Naive thymus-derived CD4-positive, alpha-beta T cell (primary cell): ENCODE results near the gene SMYD4. TPM values are rescaled to one million over a fixed set of nuclear protein-coding genes. Genes with fewer than 3 reads are reported as not detected.
A peak's percentile ranks its signal among the peaks of the same experiment; 100 is the strongest.

Source experiments
- ATAC-seq: fragments of 150-1000 bp; cut with Tn5 transposase; 2 replicates; pipeline ENCODE4 v1.10.0; 2021; ENCODE audit warnings: mild to moderate bottlenecking, moderate library complexity
- CTCF ChIA-PET: fragments of 350-600 bp; sonication (Branson Sonifier 250); formaldehyde crosslinking; loops from one replicate; lab custom pipeline; 2021; ENCODE audit warnings: antibody characterized with exemption; lab: Charles Lee
- POLR2A ChIA-PET: fragments of 350-600 bp; sonication (Branson Sonifier 250); formaldehyde crosslinking; loops from one replicate; lab custom pipeline; 2021; ENCODE audit warnings: antibody characterized with exemption, inconsistent platforms; lab: Charles Lee
- DNase-seq, 9 donors: peaks; one replicate each; pipeline versions ENCODE4 v3.0.0 to v3.0.0-alpha.2; 2020 to 2022; ENCODE audit warnings: mixed read lengths in 1 of 9
- H3K27ac ChIP-seq: one replicate; pipeline ENCODE4 v1.7.0; 2013; ENCODE audit warnings: mild to moderate bottlenecking, low read depth, low read length, moderate library complexity
- H3K27me3 ChIP-seq, 2 donors: one replicate each; pipeline ENCODE4 v1.7.0; 2013; ENCODE audit warnings: low read length in 2 of 2, mild to moderate bottlenecking in 2 of 2, moderate library complexity in 2 of 2; ENCODE audit not compliant: control insufficient read depth in 2 of 2, insufficient read depth in 2 of 2
- H3K36me3 ChIP-seq, 3 experiments: 1 replicate in 2 of 3; 2 replicates in 1 of 3; pipeline ENCODE4 v1.7.0; 2013; ENCODE audit warnings: low read length in 3 of 3, mild to moderate bottlenecking in 3 of 3, moderate library complexity in 1 of 3; ENCODE audit not compliant: insufficient read depth in 3 of 3, control insufficient read depth in 2 of 3
- H3K4me1 ChIP-seq, 2 donors: one replicate each; pipeline ENCODE4 v1.7.0; 2013; ENCODE audit warnings: low read length in 2 of 2, mild to moderate bottlenecking in 2 of 2, moderate library complexity in 1 of 2; ENCODE audit not compliant: control insufficient read depth in 2 of 2, insufficient read depth in 2 of 2
- H3K4me3 ChIP-seq: 2 replicates; pipeline ENCODE4 v1.7.0; 2013; ENCODE audit warnings: mild to moderate bottlenecking, low read length
- H3K9me3 ChIP-seq, 3 experiments: 1 replicate in 2 of 3; 2 replicates in 1 of 3; pipeline ENCODE4 v1.7.0; 2013; ENCODE audit warnings: low read length in 3 of 3; ENCODE audit not compliant: control insufficient read depth in 2 of 3
- H3K27ac Mint-ChIP-seq, 9 donors: one replicate each; pipeline ENCODE4 v1.8.0; 2020 to 2022; ENCODE audit warnings: mixed read lengths in 9 of 9, mild to moderate bottlenecking in 8 of 9, moderate library complexity in 5 of 9, inconsistent platforms in 2 of 9
- H3K27me3 Mint-ChIP-seq, 5 donors: one replicate each; pipeline ENCODE4 v1.8.0; 2021 to 2022; ENCODE audit warnings: mixed read lengths in 5 of 5, mild to moderate bottlenecking in 1 of 5
- H3K36me3 Mint-ChIP-seq, 5 donors: one replicate each; pipeline ENCODE4 v1.8.0; 2020 to 2022; ENCODE audit warnings: mixed read lengths in 5 of 5, mild to moderate bottlenecking in 3 of 5, inconsistent platforms in 1 of 5
- H3K4me1 Mint-ChIP-seq, 7 donors: one replicate each; pipeline ENCODE4 v1.8.0; 2020 to 2022; ENCODE audit warnings: mixed read lengths in 7 of 7, mild to moderate bottlenecking in 3 of 7, inconsistent platforms in 1 of 7
- H3K4me3 Mint-ChIP-seq, 10 donors: one replicate each; pipeline ENCODE4 v1.8.0; 2020 to 2022; ENCODE audit warnings: mild to moderate bottlenecking in 10 of 10, mixed read lengths in 10 of 10, moderate library complexity in 6 of 10, inconsistent platforms in 2 of 10
- H3K9me3 Mint-ChIP-seq, 11 donors: one replicate each; pipeline ENCODE4 v1.8.0; 2020 to 2022; ENCODE audit warnings: mixed read lengths in 11 of 11, mild to moderate bottlenecking in 4 of 11, inconsistent platforms in 1 of 11, moderate library complexity in 1 of 11
- intact Hi-C, 2 donors: fragments of 100-400 bp; cut with micrococcal nuclease; formaldehyde crosslinking; loops; one replicate each; pipeline ENCODE4 v1.15.1; 2023
- polyA plus RNA-seq, 2 donors: library from polyadenylated mRNA; unstranded; fragments of 300-500 nt; fragmentation: Illumina TruSeq; gene quantifications; one replicate each; pipeline ENCODE4 v1.2.3, GENCODE V29; 2021
- total RNA-seq, 6 experiments: library from RNA in 5 of 6; stranded (reverse) in 5 of 6; gene quantifications; 1 replicate in 5 of 6; 2 replicates in 1 of 6; pipeline ENCODE4 v1.2.3 and lab custom pipeline; 2021 to 2026

SMYD4 gene
- total and polyA plus RNA-seq, 7 experiments from 2014 or later = 9.7 to 38.4 (median 23.3) TPM

DNA sequence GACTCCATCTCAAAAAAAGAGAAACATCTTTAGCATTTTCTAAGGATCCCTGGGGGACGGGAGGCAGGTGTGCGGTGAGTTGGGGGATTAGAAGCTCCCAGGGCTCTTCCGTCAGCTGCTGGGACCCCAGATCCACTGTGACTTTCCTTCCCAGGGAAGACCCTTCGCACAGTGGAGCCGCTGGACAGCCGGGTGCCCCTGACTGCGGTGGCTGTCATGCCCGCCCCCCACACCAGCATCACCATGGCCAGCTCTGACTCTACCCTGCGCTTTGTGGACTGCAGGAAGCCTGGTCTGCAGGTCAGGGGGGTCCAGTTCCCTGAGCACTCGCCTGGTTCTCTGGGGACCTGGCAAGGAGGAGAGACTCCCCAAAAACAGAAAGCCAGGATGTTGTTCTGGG, 94.3 kb downstream of the SMYD4 start:
- POLR2A ChIA-PET = no interaction called here
- peaks cover 0 to 19% (median 4%) of the 10 kb centered on the region in 5 donors for H3K36me3 Mint-ChIP-seq

GRCh38 chr17:1733759-1734158, 95.9 kb downstream of the SMYD4 start:
- Mint-ChIP-seq H3K27me3 (no peaks in the 10 kb centered on the region), H3K27ac (no peak overlapping the region), H3K4me1 (peaks cover 7 to 29% (median 10%) of the 10 kb centered on the region in 7 donors), H3K4me3 (no peak overlapping the region), H3K9me3 (peaks cover 0 to 1% (median 0%) of the 10 kb centered on the region in 11 donors), H3K36me3 (peaks cover 4 to 21% (median 8%) of the 10 kb centered on the region in 5 donors)
- ATAC-seq (no peak), DNase-seq (peak in 1 of 9 donors; percentile 7)
- Histone ChIP-seq H3K4me3 (no peak overlapping the region), H3K36me3 (peaks cover 0 to 65% (median 0%) of the 10 kb centered on the region in 3 experiments), H3K27me3 (no peaks in the 10 kb centered on the region), H3K4me1 (no peaks in the 10 kb centered on the region), H3K9me3 (no peaks in the 10 kb centered on the region), H3K27ac (no peak overlapping the region)
- ChIA-PET POLR2A (no interaction called here), CTCF (no interaction called here)
- intact Hi-C loops = no loop called here

More for the DNA sequence above, 94.3 kb downstream of the SMYD4 start:
- H3K27ac Mint-ChIP-seq = peak overlapping the region in 1 of 9 donors; percentile 78
- Histone ChIP-seq H3K4me3 (no peak overlapping the region), H3K27ac (no peak overlapping the region), H3K9me3 (no peaks in the 10 kb centered on the region), H3K4me1 (no peaks in the 10 kb centered on the region), H3K36me3 (peaks cover 0 to 64% (median 0%) of the 10 kb centered on the region in 3 experiments), H3K27me3 (no peaks in the 10 kb centered on the region)
- no peaks in the 10 kb centered on the region for H3K27me3 Mint-ChIP-seq
- ATAC-seq (no peak), DNase-seq (no peak)
- CTCF ChIA-PET = no interaction called here
- H3K4me3 Mint-ChIP-seq = no peak overlapping the region
- intact Hi-C loops = no loop called here
- peaks cover 0 to 1% (median 0%) of the 10 kb centered on the region in 11 donors for H3K9me3 Mint-ChIP-seq
- peaks cover 0 to 17% (median 0%) of the 10 kb centered on the region in 7 donors for H3K4me1 Mint-ChIP-seq

DNA sequence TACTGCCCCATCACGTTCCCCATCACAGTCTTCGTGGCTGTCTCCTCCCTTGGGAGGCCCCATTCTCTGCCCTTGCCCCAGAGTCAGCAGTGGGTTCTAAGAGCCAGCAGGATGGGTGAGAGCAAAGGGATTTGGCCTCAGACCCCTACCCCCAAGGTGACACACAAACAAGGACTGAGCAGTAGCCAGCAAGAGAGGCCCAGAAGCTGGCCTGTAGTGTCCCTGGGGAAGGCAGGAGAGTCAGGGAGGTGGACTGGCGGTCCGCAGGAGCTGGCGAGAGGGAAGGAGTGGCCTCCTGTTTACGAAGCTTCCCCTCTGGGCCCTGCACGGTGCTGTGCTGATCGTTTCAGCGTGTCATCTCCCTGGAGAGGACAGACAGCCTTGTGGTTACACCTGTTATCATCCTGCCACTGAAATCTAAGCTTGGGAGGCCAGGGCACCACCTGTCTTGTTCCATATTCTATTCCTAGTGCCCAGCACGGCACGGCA, 96.8 kb downstream of the SMYD4 start:
- Histone ChIP-seq H3K27ac (no peak overlapping the region), H3K27me3 (no peaks in the 10 kb centered on the region), H3K36me3 (peaks cover 0 to 70% (median 0%) of the 10 kb centered on the region in 3 experiments), H3K4me3 (no peak overlapping the region), H3K9me3 (no peaks in the 10 kb centered on the region), H3K4me1 (no peaks in the 10 kb centered on the region)
- POLR2A ChIA-PET = no interaction called here
- no peaks in the 10 kb centered on the region for H3K27me3 Mint-ChIP-seq
- peaks cover 4 to 20% (median 8%) of the 10 kb centered on the region in 5 donors for H3K36me3 Mint-ChIP-seq
- peak overlapping the region in 1 of 9 donors; percentile 33 for H3K27ac Mint-ChIP-seq
- H3K4me1 Mint-ChIP-seq = peaks cover 7 to 37% (median 16%) of the 10 kb centered on the region in 7 donors
- H3K4me3 Mint-ChIP-seq = no peak overlapping the region
- ATAC-seq (no peak), DNase-seq (no peak)
- CTCF ChIA-PET = no interaction called here
- intact Hi-C loops = no loop called here
- no peaks in the 10 kb centered on the region for H3K9me3 Mint-ChIP-seq

DNA sequence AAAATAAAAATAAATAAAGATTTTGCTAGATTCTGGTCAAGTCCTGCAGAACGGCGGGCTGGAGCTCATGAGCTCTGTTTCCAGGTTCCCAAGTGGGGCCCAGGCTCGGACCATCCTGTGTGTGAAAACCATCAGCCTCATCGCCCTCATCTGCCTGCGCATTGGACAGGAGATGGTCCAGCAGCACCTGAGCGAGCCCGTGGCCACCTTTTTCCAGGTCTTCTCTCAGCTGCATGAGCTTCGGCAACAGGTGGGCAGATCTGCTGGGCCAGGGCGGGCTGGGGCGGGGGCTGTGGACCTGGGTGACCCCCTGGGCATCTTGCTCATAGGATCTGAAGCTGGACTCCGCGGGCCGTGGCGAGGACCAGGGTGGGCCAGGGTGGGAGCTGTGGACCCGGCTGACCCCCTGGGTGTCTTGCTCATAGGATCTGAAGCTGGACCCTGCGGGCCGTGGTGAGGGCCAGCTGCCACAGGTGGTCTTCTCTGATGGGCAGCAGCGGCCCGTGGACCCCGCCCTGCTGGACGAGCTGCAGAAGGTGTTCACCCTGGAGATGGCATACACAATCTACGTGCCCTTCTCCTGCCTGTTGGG, 97.4 kb downstream of the SMYD4 start:
- H3K9me3 ChIP-seq = no peaks in the 10 kb centered on the region
- intact Hi-C loops = no loop called here
- H3K4me3 ChIP-seq = no peak overlapping the region
- no peak for ATAC-seq
- no peak overlapping the region for H3K27ac Mint-ChIP-seq
- peak in 1 of 9 donors; percentile 4 for DNase-seq
- ChIA-PET CTCF (no interaction called here), POLR2A (interaction anchor here (0.6 kb wide), 1 partner anchor 71 kb away, joined by 3 read pairs; no protein-coding TSS in a partner anchor)
- H3K36me3 Mint-ChIP-seq = peaks cover 4 to 16% (median 8%) of the 10 kb centered on the region in 5 donors
- no peaks in the 10 kb centered on the region for H3K9me3 Mint-ChIP-seq
- no peaks in the 10 kb centered on the region for H3K4me1 ChIP-seq
- peaks cover 0 to 70% (median 0%) of the 10 kb centered on the region in 3 experiments for H3K36me3 ChIP-seq
- no peak overlapping the region for H3K4me3 Mint-ChIP-seq
- no peak overlapping the region for H3K27ac ChIP-seq
- peaks cover 7 to 36% (median 18%) of the 10 kb centered on the region in 7 donors for H3K4me1 Mint-ChIP-seq
- H3K27me3 Mint-ChIP-seq = no peaks in the 10 kb centered on the region
- no peaks in the 10 kb centered on the region for H3K27me3 ChIP-seq

DNA sequence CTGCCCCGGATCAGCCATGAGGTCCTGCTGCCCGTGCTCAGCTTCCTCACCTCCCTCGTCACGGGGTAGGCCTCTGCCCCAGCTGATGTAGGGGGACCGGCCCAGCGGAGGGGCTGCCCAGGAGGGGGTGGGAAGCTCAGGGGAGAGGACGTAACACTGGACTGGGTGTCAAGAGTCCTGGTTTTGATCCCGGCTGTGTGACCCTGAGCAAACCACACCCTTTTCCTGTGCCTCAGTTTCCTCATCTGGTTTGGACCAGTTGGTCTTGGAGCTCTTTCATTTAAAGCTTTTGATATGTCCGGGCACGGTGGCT, 98.6 kb downstream of the SMYD4 start:
- peak overlapping the region in 1 of 9 donors; percentile 12 for H3K27ac Mint-ChIP-seq
- Histone ChIP-seq H3K4me3 (no peak overlapping the region), H3K9me3 (no peaks in the 10 kb centered on the region), H3K4me1 (peaks cover 0 to 4% of the 10 kb centered on the region in 2 donors), H3K27ac (no peak overlapping the region), H3K36me3 (peaks cover 0 to 70% (median 0%) of the 10 kb centered on the region in 3 experiments), H3K27me3 (no peaks in the 10 kb centered on the region)
- ATAC-seq = no peak
- peaks cover 7 to 29% (median 20%) of the 10 kb centered on the region in 7 donors for H3K4me1 Mint-ChIP-seq
- POLR2A ChIA-PET = no interaction called here
- no peaks in the 10 kb centered on the region for H3K9me3 Mint-ChIP-seq
- intact Hi-C loops = no loop called here
- DNase-seq = peak in 1 of 9 donors; percentile 1
- CTCF ChIA-PET = no interaction called here
- H3K36me3 Mint-ChIP-seq = peaks cover 0 to 10% (median 6%) of the 10 kb centered on the region in 5 donors
- no peaks in the 10 kb centered on the region for H3K27me3 Mint-ChIP-seq
- H3K4me3 Mint-ChIP-seq = no peak overlapping the region

DNA sequence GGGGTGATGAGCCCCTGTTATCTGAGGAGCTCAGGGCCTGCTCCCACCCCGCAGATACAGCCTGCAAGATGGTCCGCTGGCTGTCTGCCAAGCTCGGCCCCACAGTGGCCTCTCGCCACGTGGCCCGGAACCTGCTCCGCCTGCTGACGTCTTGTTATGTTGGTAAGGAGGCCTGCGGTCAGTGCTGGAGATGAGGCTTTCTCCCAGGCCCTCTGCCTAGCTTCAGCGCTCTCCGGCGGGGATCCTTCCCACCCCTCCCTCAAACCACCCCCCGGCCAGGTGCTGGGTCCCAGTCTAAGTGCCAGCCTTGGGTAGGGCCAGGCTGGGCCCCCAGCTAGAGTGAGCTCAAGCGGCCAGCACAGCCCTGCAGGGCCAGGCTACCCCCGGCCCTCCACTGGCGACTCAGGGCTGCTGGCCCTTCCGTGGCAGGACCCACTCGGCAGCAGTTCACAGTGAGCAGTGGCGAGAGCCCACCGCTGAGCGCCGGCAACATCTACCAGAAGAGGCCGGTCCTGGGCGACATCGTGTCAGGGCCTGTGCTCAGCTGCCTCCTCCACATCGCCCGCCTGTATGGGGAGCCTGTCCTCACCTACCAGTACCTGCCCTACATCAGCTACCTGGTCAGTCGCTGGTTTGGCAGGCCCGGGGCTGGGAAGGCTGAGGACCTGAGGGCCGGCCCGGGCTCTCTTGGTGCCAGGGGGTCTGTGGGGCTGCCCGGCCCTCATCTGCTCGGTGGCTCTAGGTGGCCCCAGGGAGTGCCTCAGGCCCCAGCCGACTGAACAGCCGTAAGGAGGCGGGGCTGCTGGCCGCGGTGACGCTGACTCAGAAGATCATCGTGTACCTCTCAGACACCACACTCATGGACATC, 99.1 kb downstream of the SMYD4 start:
- DNase-seq (peak in 1 of 9 donors; percentile 7), ATAC-seq (no peak)
- peaks cover 10 to 33% (median 23%) of the 10 kb centered on the region in 7 donors for H3K4me1 Mint-ChIP-seq
- POLR2A ChIA-PET = no interaction called here
- Histone ChIP-seq H3K27me3 (no peaks in the 10 kb centered on the region), H3K36me3 (peaks cover 0 to 66% (median 0%) of the 10 kb centered on the region in 3 experiments), H3K4me3 (no peak overlapping the region), H3K4me1 (peaks cover 4 to 8% of the 10 kb centered on the region in 2 donors), H3K27ac (no peak overlapping the region), H3K9me3 (no peaks in the 10 kb centered on the region)
- intact Hi-C loops = no loop called here
- no peaks in the 10 kb centered on the region for H3K27me3 Mint-ChIP-seq
- H3K36me3 Mint-ChIP-seq = peaks cover 0 to 13% (median 6%) of the 10 kb centered on the region in 5 donors
- no peaks in the 10 kb centered on the region for H3K9me3 Mint-ChIP-seq
- no peak overlapping the region for H3K4me3 Mint-ChIP-seq
- CTCF ChIA-PET = no interaction called here
- H3K27ac Mint-ChIP-seq = no peak overlapping the region
